ENCODE measurements around the gene USP31.

The USP31 gene, protein sequence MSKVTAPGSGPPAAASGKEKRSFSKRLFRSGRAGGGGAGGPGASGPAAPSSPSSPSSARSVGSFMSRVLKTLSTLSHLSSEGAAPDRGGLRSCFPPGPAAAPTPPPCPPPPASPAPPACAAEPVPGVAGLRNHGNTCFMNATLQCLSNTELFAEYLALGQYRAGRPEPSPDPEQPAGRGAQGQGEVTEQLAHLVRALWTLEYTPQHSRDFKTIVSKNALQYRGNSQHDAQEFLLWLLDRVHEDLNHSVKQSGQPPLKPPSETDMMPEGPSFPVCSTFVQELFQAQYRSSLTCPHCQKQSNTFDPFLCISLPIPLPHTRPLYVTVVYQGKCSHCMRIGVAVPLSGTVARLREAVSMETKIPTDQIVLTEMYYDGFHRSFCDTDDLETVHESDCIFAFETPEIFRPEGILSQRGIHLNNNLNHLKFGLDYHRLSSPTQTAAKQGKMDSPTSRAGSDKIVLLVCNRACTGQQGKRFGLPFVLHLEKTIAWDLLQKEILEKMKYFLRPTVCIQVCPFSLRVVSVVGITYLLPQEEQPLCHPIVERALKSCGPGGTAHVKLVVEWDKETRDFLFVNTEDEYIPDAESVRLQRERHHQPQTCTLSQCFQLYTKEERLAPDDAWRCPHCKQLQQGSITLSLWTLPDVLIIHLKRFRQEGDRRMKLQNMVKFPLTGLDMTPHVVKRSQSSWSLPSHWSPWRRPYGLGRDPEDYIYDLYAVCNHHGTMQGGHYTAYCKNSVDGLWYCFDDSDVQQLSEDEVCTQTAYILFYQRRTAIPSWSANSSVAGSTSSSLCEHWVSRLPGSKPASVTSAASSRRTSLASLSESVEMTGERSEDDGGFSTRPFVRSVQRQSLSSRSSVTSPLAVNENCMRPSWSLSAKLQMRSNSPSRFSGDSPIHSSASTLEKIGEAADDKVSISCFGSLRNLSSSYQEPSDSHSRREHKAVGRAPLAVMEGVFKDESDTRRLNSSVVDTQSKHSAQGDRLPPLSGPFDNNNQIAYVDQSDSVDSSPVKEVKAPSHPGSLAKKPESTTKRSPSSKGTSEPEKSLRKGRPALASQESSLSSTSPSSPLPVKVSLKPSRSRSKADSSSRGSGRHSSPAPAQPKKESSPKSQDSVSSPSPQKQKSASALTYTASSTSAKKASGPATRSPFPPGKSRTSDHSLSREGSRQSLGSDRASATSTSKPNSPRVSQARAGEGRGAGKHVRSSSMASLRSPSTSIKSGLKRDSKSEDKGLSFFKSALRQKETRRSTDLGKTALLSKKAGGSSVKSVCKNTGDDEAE (N-terminal part only)

DNA sequence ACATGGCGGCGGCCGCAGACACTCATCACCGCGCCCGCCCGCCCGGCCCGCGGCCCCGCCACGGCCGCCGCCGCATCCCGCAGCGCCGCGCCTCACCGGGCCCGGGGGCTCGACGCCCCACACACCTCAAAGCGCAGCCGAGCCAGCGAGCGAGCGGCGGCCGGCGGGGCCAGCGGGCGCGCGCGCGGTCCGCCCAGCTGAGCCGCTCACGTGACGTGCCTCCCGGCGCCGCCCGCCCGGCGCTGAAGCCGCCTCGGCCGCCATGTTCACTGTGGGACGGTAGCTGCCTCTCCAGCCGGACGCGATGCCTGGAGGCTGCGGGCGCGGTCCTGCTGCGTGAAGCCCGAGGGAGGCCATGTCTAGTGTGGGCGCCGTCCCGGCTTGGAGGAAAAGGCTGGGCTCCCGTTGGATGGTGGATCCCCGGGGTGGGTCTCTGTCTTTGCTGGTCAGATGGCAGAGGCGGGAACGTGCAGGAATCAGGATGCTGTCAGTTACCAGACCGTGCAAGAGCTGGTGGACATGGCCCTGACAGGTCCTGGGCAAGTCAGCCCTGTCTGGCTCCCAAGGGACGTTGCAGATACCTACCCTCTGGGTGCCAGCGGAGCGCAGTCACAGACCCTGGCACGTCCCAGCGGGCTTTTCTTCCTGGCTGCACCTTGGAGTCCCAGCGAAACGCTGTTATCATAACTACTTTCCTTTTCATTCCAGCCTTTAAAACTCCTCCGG, at the start of gene USP31:
TSS of gene USP31 (minus strand) at position 186 of the 726 bp plus-strand sequence. CDS start at position 4, 182 bp downstream.
- DNase-seq: peak; percentile 89 to 92

DNA sequence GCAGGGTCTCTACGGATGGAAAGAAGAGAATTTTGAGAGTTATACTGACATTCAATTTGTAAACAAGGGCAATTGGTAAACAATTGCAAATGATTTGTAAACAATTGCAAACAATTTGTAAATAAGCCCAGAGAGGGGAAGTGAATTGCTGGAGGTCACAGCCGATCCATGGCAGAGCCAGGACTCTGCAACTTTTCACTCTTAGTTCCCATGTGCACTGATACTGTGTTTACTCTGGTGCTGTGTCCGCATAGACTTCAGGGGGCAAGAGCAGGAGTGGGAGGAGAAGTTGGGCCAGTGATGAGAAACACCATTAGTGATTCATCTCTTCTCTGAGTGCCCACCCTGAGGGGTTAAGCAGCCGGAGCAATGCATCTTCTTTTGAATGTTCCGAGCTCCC, 47.3 kb upstream of the USP31 start:
- no peak for DNase-seq

GRCh38 chr16:23195366-23195978, 46.2 kb upstream of the USP31 start:
- DNase-seq: no peak

DNA sequence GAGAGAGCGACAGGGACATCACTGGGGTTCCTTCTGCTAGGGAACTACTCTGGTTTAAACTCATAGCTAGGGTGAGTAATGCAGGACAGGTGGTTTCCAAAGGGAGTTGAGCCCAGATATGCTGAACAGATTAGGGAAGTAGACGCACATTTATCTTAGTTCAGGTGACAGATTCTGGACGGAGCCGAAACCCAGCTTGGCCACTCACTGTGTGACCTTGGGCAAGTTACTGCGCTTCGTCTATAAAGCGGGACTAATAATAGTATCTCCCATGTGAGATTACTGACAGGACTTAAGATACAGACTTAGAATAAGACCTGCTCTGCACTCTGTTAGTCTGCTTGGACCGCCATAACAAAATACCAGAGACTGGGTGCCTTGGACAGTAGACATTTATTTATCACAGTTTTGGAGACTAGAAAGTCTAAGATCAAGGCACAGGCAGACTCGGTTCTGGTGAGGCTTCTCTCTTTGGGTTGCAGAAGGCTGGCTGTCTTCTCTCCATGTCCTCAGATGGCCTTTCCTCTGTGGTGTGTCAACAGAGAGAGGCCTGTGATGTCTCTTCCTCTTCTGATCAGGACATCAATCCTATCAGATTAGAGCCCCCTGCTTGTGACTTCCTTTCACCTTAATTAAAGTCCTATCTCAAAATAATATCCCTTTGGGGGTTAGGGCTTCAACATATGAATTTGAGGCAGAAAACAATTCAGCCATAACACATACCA, 45.4 kb upstream of the USP31 start:
- no peak for DNase-seq

DNA sequence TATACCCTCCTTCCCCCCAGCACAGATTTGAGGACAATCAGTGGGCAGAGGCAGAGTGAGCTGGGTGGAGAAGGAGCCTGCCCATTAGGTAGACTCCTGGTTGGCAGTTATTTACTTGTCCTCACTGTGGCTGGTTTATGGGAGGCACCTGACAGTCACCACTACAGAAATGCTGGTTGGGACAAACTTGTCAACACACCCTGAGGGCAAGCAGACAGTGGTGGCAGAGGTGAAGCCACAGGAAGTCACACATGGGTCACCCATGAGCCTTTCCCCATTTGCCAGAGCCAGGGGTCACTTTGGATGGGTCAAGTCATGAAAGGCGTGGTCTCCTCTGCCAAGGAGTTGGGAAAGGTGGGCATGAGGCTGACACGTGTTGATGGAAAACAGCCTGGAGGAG, 39.7 kb upstream of the USP31 start:
- no peak for DNase-seq

DNA sequence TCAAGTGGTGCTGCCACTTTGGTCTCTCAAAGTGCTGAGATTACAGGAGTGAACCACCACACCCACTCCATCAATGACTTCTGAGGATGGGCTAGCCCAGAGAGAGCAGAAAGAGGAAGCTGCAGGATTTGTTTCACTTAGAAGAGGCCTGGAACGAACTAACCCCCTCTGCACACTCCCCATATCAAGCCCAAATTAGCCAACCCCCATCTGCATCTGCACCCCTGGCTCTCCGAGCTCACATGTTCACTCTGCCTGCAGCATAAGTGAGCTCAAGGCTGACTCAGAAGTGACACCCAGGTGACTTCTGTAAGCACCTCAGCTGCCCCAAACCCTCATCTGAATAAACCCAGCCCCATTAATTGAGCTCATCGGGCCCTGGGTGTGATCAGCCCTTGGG, 38.1 kb upstream of the USP31 start:
- no peak for DNase-seq

DNA sequence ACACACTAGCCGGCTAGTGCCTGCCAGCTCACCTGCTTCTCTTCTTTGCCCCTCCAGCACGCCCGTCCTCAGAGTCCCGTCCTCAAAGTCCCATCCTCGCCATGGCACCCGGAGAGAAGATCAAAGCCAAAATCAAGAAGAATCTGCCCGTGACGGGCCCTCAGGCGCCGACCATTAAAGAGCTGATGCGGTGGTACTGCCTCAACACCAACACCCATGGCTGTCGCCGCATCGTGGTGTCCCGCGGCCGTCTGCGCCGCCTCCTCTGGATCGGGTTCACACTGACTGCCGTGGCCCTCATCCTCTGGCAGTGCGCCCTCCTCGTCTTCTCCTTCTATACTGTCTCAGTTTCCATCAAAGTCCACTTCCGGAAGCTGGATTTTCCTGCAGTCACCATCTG, 36.9 kb upstream of the USP31 start:
- DNase-seq: no peak

- no peak for DNase-seq
Observed at GRCh38 chr16:23185656-23186055, 36.4 kb upstream of the USP31 start.

DNA sequence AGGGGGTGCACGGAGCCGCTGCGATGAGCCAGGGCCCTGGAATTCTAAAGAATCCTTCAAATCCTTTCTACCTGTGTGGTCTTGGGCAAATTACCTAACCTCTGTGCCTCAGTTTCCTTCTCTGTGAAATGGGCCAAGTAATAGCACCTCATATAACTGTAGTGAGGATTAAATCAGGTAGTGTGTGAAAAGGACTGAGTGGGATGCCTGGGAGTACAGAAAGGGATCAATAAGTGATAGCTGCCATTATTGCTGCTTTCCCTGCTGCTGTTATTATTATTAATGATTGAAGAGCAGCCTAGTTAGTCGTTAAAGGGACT, 34.3 kb upstream of the USP31 start:
- no peak for DNase-seq

DNA sequence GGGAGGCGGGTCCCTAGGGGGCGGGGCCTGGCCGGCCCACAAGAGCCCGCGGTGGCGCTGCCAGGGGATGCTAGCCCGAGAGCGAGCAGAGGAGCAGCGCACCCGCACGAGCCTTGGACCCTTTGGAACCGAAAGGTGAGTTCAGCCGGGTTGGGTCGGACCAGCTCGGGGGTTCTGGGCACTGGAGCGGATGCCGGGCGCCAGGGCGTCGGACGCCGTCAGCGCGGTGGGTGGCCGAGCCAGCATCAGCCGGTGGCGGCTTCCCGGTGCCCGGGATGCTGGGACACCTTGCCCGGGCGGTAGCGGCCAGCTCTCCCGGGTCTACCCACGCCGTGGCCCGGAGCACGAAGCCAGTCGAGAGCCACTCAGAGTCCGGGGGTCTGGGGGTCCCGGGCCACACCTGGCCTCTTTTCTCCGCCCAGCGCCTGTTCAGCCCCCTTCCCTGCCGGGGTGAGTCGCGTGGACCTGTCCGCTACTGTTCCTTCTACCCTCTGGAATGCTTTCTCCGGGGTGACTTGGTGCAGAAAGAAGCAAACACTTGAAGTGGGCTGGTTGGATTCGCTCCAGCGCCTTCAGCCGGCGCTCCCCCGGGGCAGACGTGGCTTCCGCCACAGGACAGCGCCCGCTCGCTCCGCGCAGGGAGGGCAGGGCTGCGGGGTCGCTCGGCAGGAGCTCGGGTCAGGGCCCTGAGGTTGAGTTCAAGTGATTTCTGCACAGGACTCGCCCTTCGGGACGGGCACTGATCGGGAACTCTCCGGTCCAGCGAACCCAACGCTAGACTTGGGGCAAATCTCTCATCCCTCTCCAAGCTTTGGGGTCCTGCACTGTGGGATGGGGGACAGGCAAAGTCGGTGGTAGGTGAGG, 33.7 kb upstream of the USP31 start, which contains the start of gene SCNN1G:
TSS of gene SCNN1G (plus strand) at position 67 of the 864 bp plus-strand sequence. CDS start 3,527 bp downstream, outside the sequence.
- DNase-seq: no peak

DNA sequence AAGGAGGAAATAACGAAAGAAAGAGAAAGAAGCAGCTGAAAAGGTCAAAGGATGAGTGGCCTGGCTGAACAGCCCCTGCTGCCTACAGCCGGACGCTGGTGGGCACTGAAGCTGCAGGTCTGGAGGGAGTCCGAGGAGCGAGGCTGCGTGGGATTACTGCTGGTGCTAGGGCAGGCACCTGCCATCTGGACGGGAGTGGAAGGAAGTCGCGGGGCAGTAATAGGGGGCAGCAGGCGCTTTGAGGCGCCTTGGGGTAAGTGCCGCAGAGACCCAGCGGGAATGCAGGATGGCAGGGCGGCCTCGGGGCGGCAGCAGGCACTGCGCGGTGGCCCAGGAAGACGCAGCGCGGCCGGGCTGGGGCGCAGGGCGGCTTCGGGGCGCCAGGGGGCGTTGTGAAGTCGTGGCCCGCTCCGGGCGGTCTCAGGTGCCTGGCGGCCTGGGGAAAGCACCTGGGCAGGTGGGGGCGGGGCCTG, 33.0 kb upstream of the USP31 start:
- DNase-seq: peak; percentile 74 to 80

DNA sequence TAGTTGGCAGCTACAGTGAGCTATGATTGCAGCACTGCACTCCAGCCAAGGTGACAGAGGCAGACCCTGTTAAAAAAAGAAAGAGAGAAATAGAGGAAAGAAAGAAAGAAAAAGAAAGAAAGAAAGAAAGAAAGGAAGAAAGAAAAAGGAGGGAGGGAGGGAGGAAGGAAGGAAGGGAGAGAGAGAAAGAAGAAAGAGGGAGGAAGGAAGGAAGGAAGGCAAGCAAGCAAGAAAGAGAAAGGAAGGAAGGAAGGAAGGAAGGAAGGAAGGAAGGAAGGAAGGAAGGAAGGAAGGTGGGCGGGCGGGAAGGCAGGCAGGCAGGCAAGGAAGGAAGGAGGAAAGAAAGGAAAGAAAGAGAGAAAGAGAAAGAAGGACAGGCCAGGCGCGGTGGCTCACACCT, 32.3 kb upstream of the USP31 start:
- DNase-seq: no peak

- no peak for DNase-seq
Observed at GRCh38 chr16:23175651-23176050, 26.4 kb upstream of the USP31 start.

- DNase-seq: no peak
Observed at GRCh38 chr16:23174622-23175021, 25.4 kb upstream of the USP31 start.

DNA sequence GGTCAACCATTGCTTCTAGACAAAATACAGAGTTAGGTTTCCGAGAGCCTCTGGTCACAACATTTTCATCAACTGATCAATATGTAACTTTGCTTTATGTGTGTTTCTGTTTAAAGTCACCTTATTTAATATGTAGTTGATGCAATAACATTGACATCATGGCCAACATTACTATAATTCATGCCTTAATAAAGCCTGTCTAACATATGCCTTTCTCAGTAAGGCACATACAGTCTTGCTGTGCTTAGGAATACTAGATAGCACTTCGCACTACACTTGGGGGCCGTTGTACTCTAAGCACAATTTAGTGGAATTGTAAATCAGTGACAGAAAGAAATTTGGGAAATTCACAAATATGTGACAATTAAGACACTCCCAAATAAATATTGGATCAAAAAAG, 23.7 kb upstream of the USP31 start:
- DNase-seq: no peak

GRCh38 chr16:23172583-23172982, 23.3 kb upstream of the USP31 start:
- no peak for DNase-seq

GRCh38 chr16:23164736-23165135, 15.5 kb upstream of the USP31 start:
- no peak for DNase-seq

GRCh38 chr16:23163921-23164320, 14.7 kb upstream of the USP31 start:
- DNase-seq: no peak

DNA sequence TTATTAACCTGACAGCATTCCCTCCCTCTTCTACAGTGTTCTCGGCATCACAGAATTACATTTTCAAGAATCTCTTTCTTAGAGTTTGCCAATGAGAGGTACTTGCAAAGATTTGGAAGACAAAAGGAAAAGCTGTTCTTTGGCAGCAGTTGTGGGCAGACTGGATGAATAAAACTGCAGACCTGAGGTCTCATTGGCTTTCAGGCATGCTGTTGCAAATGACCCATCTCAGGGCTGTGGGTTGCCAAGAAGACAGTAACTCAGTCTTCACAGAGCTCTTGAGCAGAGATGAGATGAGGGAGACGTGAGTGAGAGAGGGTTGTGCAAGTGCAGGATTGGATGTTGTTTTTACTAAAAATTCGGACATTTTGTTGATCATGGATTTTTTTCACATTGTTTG, 11.3 kb upstream of the USP31 start:
- no peak for DNase-seq

DNA sequence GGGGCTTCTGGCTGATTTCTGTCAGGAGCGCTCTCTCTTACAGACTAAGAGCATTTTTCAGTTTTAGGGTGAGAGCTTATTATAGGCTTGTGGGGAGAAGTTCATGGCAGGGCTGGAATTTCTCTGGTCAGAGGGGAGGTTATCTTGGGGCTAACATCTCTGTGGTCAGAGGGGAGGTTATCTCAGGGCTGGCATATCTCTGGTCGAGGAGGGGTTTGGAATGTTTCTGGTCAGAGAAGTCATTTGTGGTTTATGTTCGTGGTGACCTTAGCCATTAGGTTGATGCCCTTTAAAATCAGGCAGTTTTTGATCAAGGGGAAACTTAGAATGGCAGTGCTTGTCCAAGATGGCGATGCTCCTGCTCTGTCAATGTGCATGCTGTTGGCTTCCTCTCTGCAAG, 10.8 kb upstream of the USP31 start:
- DNase-seq: no peak
